NT2/D1 (cell line): ENCODE results near the gene RAB7B.

Experiments
- SUZ12 ChIP-seq: IDR thresholded peaks from 2 replicates; pipeline ENCODE4 v1.6.1; 2011; ENCODE audit not compliant: insufficient read length, insufficient read depth; ENCODE audit errors: extremely low read depth
- YY1 ChIP-seq: IDR thresholded peaks from 2 replicates; pipeline ENCODE4 v1.6.1; 2011; ENCODE audit not compliant: insufficient read length, insufficient read depth

- TF ChIP-seq SUZ12 (no peak), YY1 (no peak)
These were observed 1.7 kb downstream of the RAB7B start for GRCh38 chr1:206001476-206001888.
